Large intestine (tissue), 3 donors: Measurements from ENCODE around the gene TCP11. TPM values are rescaled to one million over a fixed set of nuclear protein-coding genes. Genes with fewer than 3 reads are reported as not detected.

Experiments used
- DNase-seq, 2 donors: peaks; one replicate each; pipeline versions ENCODE4 v3.0.0 to v3.0.0-alpha.2; 2013
- H3K27ac ChIP-seq: one replicate; pipeline ENCODE4 v1.5.1; 2013; ENCODE audit warnings: low read length
- H3K27me3 ChIP-seq: 2 replicates; pipeline ENCODE4 v1.6.1; 2013; ENCODE audit warnings: low read length; ENCODE audit not compliant: control insufficient read depth, insufficient read depth
- H3K36me3 ChIP-seq: 2 replicates; pipeline ENCODE4 v1.6.1; 2013; ENCODE audit warnings: low read length; ENCODE audit not compliant: control insufficient read depth, insufficient read depth
- H3K4me1 ChIP-seq: one replicate; pipeline ENCODE4 v1.6.1; 2013; ENCODE audit warnings: low read length; ENCODE audit not compliant: control insufficient read depth, insufficient read depth
- H3K4me3 ChIP-seq: one replicate; pipeline ENCODE4 v1.5.1; 2013; ENCODE audit warnings: low read length
- H3K9me3 ChIP-seq: one replicate; pipeline ENCODE4 v1.6.1; 2013; ENCODE audit warnings: mild to moderate bottlenecking, low read depth, low read length, moderate library complexity; ENCODE audit not compliant: control insufficient read depth
- WGBS: methylation state at CpG from one replicate; pipeline ENCODE4 v1.1.5; 2013; ENCODE audit warnings: low lambda C conversion rate; ENCODE audit not compliant: insufficient coverage; 5-methylcytosine and 5-hydroxymethylcytosine counted together
- polyA plus RNA-seq: library from polyadenylated mRNA; unstranded; fragments of 120-200 nt; gene quantifications from one replicate; pipeline ENCODE4 v1.2.1, GENCODE V29; 2013

The TCP11 gene
- polyA plus RNA-seq, 1 donor = 0.09 TPM

DNA sequence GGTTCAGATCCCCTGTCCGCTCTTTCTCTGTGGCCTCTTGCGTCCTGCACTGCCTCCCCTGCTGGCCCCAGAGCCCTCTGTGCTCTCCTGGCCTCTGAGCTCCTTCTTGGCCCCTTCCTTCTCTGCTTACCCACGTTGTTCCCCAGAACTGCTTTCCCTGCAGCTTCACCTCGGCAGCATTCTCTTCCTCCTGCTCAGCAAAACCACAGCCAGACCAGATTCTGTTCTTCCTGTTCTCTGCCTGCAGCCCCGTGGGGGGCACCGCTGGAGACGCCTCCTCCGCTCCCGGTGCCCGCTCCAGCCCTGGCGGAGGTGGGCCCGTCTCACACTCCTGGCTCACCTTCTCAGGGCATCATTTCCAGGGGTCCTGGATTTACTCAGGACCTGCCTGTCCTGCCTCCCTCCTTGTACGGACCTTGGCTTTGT is 59.7 kb downstream of the TCP11 start:
- Histone ChIP-seq H3K9me3 (no peaks in the 10 kb centered on the region), H3K36me3 (peaks cover 94% of the 10 kb centered on the region), H3K27ac (no peak overlapping the region), H3K4me3 (no peak overlapping the region), H3K4me1 (no peaks in the 10 kb centered on the region), H3K27me3 (no peaks in the 10 kb centered on the region)
- 10% methylated on average over 2 of the region's 13 CpGs for WGBS
- DNase-seq = no peak

- H3K9me3 ChIP-seq = no peaks in the 10 kb centered on the region
- DNase-seq = no peak
- no peak overlapping the region for H3K4me3 ChIP-seq
- no peak overlapping the region for H3K27ac ChIP-seq
- H3K4me1 ChIP-seq = no peaks in the 10 kb centered on the region
- peaks cover 90% of the 10 kb centered on the region for H3K36me3 ChIP-seq
- H3K27me3 ChIP-seq = no peaks in the 10 kb centered on the region
- no CpG with 5 or more reads among the region's 21 CpGs for WGBS
Measured at GRCh38 chr6:35080821-35081425, 60.2 kb downstream of the TCP11 start.

DNA sequence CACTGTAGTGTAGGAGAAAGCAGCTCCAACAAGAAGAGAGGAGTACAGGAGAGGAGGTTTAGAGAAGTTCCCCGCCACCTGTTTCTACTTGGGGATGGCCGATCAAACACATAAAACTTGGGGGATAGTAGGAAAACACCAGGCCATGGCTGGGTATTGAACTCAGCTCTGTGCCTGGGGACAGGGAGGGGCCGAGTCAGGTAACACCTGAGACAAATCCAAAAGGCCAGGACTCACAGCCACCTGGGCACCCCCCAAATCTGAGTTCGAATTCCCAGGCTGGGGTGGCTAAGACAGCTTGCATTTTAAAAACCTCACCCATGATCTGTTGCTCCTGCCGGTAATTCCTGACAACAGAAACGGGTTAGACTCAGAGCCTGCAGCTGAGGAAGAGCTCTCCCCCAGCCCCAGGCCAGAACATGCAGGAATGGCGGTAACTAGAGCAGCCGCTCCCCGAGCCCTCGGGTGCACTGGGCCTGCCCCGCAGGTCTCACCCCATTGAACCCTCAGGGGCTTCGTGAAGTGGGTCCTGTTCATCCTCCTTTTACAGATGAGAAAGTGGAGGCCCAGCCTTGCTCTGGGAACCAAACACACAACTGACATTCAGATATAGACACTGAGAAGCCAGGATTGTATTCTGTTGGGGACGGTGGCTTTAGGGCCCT is 61.0 kb downstream of the TCP11 start:
- 100% methylated on average over 1 of the region's 13 CpGs for WGBS
- H3K9me3 ChIP-seq = no peaks in the 10 kb centered on the region
- no peak overlapping the region for H3K27ac ChIP-seq
- H3K4me1 ChIP-seq = no peaks in the 10 kb centered on the region
- no peak for DNase-seq
- H3K27me3 ChIP-seq = no peaks in the 10 kb centered on the region
- no peak overlapping the region for H3K4me3 ChIP-seq
- H3K36me3 ChIP-seq = peaks cover 87% of the 10 kb centered on the region

- H3K27me3 ChIP-seq = no peaks in the 10 kb centered on the region
- no peaks in the 10 kb centered on the region for H3K9me3 ChIP-seq
- H3K36me3 ChIP-seq = peaks cover 83% of the 10 kb centered on the region
- no peak overlapping the region for H3K4me3 ChIP-seq
- no peak overlapping the region for H3K27ac ChIP-seq
- no peak for DNase-seq
- no CpG with 5 or more reads among the region's 23 CpGs for WGBS
- no peaks in the 10 kb centered on the region for H3K4me1 ChIP-seq
Measured at GRCh38 chr6:35079311-35080000, 61.7 kb downstream of the TCP11 start.

DNA sequence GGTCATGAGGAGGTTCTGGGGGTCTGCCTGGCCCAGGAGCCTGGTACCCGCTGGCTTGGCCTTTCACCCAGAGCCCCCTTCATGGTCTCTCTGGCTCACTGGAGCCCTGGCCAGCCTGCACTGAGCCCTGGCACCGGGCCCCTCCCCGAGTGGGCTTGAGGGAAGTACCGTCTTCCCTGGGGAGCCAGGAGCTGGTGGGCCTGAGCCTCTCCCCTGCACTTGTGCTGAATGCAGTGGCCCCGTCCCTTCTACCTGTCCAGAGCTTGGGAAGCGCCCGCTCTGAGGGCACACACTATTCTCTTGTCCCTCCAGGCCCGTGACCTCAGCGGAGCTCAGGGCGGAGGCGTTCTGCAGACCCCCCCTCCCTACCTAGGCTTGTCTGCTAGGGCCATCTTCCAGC is 62.2 kb downstream of the TCP11 start:
- Histone ChIP-seq H3K4me1 (no peaks in the 10 kb centered on the region), H3K4me3 (no peak overlapping the region), H3K36me3 (peaks cover 83% of the 10 kb centered on the region), H3K27me3 (no peaks in the 10 kb centered on the region), H3K9me3 (no peaks in the 10 kb centered on the region), H3K27ac (no peak overlapping the region)
- no CpG with 5 or more reads among the region's 11 CpGs for WGBS
- no peak for DNase-seq

DNA sequence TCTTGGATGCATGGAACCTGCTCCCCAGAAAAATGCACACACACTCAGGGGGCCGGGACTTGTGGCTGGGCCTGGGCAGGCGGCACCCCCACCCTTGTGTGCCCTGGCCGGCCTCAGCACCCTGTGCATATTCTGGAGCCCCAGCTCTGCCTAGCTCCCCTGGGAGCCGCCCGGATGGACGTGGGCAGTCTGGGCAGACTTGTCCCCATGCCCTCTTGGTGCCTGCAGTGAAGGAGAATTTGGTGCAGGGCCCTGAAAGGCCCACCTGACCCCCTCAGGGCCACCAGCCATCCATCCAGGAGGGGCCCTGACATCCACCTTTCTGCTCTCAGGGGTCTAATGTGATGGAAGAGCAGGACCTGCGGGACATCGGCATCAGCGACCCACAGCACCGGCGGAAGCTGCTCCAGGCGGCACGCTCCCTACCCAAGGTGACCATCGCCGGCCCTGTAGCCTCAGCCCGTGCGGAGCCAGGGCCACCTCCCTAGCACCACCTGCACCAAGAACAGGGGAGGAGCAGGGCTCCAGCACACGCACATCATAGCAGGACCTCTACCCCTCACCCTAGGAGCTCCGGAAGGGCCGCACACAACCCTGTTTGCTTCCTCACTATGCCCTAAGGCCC is 62.8 kb downstream of the TCP11 start:
- Histone ChIP-seq H3K4me3 (no peak overlapping the region), H3K9me3 (no peaks in the 10 kb centered on the region), H3K27ac (no peak overlapping the region), H3K27me3 (no peaks in the 10 kb centered on the region), H3K4me1 (no peaks in the 10 kb centered on the region), H3K36me3 (peaks cover 83% of the 10 kb centered on the region)
- DNase-seq = no peak
- no CpG with 5 or more reads among the region's 20 CpGs for WGBS

GRCh38 chr6:35077713-35078105 is 63.4 kb downstream of the TCP11 start:
- no peak for DNase-seq
- no peaks in the 10 kb centered on the region for H3K4me1 ChIP-seq
- H3K9me3 ChIP-seq = no peaks in the 10 kb centered on the region
- H3K27ac ChIP-seq = no peak overlapping the region
- H3K27me3 ChIP-seq = no peaks in the 10 kb centered on the region
- no peak overlapping the region for H3K4me3 ChIP-seq
- H3K36me3 ChIP-seq = peaks cover 83% of the 10 kb centered on the region
- no CpG with 5 or more reads among the region's 11 CpGs for WGBS

DNA sequence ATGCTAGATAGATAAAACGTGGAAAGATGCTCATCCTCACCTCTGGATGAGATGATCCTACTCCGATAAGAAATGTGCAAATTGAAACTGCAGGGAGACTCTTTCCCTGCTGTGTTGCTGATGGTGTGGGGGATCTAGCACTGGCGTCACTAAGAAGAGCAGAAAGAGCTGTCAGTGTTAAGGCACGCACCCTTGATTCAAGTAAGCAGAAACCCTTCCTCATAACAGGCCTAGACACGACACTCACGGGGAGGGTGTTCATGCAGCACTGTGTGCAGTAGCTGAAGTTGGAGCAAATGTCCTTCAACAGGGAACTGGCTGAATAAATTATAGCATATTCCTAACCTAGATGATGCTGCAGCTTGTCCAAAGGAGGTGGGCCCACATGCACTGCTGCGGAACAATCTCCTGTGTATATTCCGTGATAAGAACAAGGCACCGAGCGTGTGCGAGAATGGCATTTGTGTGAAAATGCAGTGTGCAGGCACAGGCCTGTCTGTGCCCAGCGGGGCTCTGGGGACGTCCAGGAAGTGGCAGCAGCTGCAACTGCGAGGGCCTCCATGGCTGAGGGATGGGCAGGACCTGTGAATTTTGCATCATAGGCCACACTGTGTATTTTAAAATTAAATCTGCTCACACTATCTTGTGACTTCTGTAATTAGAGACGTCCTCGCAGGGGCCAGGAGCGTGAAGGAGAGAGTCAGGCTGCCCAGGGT is 64.0 kb downstream of the TCP11 start:
- no peak for DNase-seq
- no CpG with 5 or more reads among the region's 17 CpGs for WGBS
- no peaks in the 10 kb centered on the region for H3K9me3 ChIP-seq
- H3K27me3 ChIP-seq = no peaks in the 10 kb centered on the region
- no peak overlapping the region for H3K27ac ChIP-seq
- H3K4me3 ChIP-seq = no peak overlapping the region
- H3K36me3 ChIP-seq = peaks cover 83% of the 10 kb centered on the region
- no peaks in the 10 kb centered on the region for H3K4me1 ChIP-seq

DNA sequence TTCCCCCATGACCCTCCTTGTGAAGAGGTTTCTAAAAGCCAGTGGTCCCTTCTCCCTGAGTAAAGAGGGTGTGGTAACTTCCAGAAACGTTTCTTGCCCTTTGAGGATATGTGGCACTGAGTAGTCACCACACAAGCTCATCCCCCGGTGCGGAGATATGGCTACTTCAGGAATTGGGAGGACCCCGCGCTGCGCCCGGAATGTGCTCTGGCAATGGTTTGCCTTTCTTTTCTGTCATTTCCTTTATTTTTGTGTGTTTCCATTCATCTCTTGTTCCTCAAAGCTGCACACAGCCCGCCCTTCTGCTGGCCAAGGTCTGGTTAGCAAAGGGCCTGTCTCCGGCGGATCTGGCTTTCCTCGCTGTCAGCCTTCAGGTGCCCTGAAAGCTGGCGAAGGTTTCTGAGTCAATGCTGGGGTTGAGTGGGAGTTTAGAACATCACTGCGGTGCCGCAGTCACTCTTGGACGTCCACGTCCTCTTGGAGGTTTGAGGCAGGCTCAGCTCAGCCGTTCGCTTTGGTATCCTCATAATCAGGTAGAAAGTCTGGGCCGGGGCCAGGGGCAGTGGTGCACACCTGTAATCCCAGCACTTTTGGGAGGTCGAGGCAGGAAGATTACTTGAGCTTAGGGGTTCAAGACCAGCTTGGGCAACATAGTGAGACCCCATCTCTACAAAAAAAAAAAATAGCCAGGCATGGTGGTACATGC is 67.2 kb downstream of the TCP11 start:
- no peaks in the 10 kb centered on the region for H3K9me3 ChIP-seq
- H3K4me1 ChIP-seq = no peaks in the 10 kb centered on the region
- peaks cover 63% of the 10 kb centered on the region for H3K36me3 ChIP-seq
- no peak overlapping the region for H3K27ac ChIP-seq
- H3K4me3 ChIP-seq = no peak overlapping the region
- no peaks in the 10 kb centered on the region for H3K27me3 ChIP-seq
- DNase-seq = no peak
- WGBS = 100% methylated on average over 1 of the region's 20 CpGs
